Left cardiac atrium (tissue), 4 donors: ENCODE results near the gene SCUBE2. TPM values are rescaled to one million over a fixed set of nuclear protein-coding genes. Genes with fewer than 3 reads are reported as not detected.
"Not testable (repeated sequence)": the region's sequence is repeated elsewhere in the genome, so short reads cannot be mapped to it uniquely, and the experiment has no call there.

Experiments used
- ATAC-seq, 2 donors: fragments of 200-7000 bp; cut with Tn5 transposase; one replicate each; pipeline ENCODE4 v1.9.1; 2020; ENCODE audit warnings: mild to moderate bottlenecking in 2 of 2, moderate library complexity in 2 of 2
- DNase-seq: peaks from one replicate; pipeline ENCODE4 v3.0.0-alpha.2; 2020
- intact Hi-C, 2 donors: fragments of 100-400 bp; cut with DNase I; formaldehyde crosslinking; loops; one replicate each; pipeline versions ENCODE4 v1.14.1 to v1.15.1; 2022 to 2023
- total RNA-seq, 2 donors: library from RNA; stranded (reverse); fragmentation: NEBNext Ultra II Directional; extraction: Animal tissue kit (Norgen Biotek cat#: 25700); gene quantifications; one replicate each; pipeline ENCODE4 v1.2.1, GENCODE V29; 2021
- donor health status: DM: no; HTN: yes; CAD: no.
- donor health status: DM: no; HTN: yes; CAD: no; lungs with severe emphysema.
- donor health status: DM: yes; HTN: yes; CAD: no.
- donor health status: Dilated cardiomyopathy.

The SCUBE2 gene
- total RNA-seq, 2 donors from 2014 or later: 2.0 to 4.4 TPM

DNA sequence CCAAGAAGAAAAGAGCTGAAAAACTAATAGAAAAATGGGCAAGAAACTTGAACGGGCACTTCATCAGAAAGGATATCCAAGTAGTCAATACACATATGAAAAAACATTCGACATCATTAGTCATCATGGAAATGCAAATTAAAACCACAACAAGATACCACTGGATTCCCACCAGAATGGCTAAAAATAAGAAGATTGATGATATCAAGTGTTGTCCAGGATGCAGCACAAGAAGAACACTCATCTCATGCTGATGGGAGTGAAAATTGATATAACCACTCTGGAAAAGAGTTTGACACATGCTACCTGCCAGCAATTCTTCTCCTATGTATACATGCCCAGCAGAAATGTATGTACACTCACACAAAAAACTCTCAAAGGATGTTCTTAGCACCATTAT lies 26.9 kb upstream of the SCUBE2 start:
- intact Hi-C loops: no loop called here

DNA sequence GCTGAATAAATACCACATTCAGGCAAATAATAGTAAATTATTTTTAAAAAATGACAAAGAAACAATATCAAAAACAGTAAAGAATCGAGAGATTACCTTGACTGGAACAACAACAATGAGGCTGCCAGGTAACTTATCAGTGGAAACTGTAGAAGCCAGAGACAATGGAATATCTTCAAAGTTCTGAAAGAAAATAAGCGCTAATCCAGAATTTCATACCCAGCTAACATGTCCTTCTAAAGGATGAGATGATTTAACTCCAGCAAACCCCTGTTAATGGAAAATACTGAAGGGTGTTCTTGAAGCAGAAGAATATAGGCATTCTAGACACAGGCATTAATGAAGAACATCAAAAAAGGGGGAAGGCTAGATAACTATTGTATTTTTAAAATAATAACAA lies 20.7 kb upstream of the SCUBE2 start:
- ATAC-seq (no peak), DNase-seq (no peak)
- intact Hi-C loops: no loop called here

More for the DNA sequence above, 26.9 kb upstream of the SCUBE2 start:
- ATAC-seq (no peak), DNase-seq (no peak)

DNA sequence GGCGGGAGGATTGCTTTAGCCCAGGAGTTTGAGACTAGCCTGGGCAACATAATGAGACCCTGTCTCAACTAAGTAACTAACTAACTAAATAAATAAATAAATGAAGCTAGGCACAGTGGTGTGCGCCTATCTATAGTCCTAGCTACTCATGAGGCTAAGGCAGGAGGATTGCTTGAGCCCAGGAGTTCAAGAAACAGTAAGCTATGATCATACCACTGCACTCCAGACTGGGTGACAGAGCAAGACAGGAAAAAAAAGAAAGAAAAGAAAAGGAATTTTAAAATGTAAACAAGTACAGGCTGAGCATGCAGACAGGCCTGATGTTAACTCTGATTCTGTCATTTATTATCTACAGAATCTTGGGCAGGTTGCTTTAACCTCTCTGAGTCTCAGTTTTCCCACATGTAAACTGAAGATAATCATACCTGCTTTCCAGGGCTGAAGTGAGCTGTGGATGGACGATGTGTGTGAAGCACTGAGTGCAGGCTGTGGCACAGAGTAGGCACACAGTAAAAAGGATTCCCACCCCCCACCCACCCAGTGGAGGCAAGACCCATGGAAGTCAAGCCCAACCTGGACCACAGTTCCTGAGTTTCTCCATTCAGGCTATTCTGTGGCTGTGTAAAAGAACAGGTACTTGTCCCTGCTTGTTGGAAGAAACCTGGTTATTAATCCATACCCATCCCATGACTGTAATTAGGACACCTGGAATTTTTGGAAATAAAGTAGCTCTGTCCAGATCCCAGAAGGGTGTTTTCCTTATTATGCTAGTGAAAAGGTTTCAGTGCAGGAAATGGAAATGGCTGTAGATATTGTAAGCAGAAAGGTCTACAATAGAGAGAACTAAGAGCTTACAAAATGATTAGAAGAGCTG lies 18.7 kb upstream of the SCUBE2 start:
- no peak for DNase-seq
- ATAC-seq: no peak
- intact Hi-C loops: no loop called here

DNA sequence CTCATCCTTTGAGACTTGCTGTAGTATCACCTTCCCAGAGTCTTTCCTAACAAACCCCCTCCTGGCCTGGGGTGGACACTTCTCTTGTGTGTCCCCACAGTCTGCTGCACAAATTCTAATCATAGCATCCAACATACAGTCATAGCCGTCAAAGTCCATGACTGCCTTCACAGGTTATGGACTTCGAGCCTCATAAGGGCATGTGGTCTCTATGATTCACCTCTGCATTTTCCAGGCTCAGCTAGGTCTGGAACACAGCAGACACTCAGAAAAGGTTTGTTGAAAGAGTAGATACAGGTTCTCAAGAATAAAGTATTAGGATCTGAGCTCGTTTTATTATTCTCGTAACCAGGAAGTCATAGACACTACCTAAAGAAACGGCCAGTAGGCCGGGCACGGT lies 13.2 kb upstream of the SCUBE2 start:
- no peak for ATAC-seq
- intact Hi-C loops: no loop called here
- DNase-seq: no peak

DNA sequence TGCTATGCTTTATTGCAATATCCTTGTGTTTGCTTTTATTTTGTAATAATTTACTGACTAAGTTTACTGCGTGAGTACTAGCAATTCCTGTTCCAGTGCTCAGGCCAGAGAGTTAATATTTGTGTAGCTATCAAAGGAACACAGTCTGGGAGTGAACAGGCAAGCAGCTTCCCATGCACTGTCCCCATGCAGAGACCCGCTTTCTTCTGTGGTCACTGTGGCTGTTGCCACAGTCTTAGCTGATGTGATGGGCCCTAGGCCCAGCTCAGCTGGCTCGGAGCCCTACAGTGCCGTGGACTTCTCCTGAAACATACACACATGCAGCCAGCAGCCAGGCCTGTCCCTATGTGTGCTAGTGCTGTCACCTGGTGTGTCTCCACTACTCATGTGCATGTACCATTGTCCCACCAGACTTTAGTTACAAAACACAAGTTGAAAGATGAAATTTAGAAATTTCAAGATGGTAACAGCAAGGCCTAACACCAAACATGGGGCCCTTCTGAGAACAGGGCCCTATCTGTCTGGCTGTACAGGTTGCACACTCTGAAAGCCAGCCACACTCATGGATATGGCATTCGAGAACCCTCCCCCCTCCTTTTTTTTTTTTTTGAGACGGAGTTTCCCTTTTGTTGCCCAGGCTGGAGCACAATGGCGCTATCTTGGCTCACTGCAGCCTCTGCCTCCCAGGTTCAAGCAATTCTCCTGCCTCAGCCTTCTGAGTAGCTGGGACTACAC lies 12.3 kb upstream of the SCUBE2 start:
- intact Hi-C loops: no loop called here
- ATAC-seq (no peak), DNase-seq (no peak)

DNA sequence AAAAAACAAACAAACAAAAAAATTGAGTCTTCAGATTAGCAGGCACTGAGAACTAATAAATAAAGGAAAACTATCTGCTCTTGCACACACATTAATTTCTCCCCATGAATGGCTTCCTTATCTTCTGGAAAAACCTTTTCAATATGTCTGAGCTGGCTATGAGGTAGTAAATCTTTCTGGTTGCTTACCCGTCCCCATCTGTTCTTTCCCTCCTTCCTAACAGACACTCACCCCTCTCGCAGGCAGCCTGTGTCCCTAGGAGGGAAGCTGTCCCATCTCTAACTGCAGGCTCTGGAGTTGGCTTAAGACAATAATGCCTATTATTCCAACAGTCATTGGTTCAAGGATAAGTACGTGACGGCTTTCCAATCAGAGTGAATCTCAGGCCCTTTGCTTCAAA lies 8.2 kb upstream of the SCUBE2 start:
- intact Hi-C loops: no loop called here
- no peak for ATAC-seq
- DNase-seq: no peak

DNA sequence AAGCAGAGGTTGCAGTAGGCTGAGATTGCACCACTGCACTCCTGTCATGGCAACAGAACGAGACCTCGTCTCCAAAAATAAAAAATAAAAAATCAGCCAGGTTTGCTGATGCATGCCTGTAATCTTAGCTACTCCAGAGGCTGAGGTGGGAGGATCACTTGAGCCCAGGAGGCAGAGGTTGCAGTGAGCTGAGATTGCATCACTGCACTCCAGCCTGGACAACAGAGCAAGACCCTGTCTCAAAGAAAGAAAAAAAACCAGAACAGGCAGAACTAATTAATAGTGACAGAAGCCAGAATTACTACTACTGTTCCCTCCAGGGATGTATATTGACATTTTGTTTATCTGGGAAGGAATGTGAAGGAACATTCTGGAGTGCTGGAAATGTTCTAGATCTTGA lies 7.1 kb upstream of the SCUBE2 start:
- intact Hi-C loops, DNase-seq, ATAC-seq: not testable (repeated sequence)

DNA sequence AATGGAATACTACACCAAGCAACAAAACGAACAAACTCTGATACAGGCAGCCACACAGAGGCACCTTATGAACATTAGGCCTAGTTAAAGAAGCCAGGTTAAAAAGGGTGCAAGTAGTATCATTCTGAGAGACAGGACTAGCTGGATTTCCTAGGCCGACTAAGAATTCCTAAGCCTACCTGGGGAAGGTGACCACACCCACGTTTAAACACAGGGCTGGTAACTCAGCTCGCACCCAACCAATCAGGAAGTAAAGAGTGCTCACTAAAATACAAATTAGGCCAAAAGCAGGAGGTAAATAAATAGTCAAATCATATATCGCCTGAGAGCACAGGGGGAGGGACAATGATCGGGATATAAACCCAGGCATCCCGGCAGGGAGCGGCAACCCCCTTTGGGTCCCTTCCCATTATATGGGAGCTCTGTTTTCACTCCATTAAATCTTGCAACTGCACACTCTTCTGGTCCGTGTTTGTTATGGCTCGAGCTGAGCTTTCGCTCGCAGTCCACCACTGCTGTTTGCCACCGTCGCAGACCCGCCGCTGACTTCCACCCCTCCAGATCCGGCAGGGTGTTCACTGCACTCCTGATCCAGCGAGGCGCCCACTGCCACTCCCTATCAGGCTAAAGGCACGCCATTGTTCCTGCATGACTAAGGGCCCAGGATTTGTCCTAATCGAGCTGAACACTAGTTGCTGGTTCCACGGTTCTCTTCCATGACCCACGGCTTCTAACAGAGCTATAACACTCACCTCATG lies 6.0 kb upstream of the SCUBE2 start:
- intact Hi-C loops, ATAC-seq, DNase-seq: not testable (repeated sequence)

DNA sequence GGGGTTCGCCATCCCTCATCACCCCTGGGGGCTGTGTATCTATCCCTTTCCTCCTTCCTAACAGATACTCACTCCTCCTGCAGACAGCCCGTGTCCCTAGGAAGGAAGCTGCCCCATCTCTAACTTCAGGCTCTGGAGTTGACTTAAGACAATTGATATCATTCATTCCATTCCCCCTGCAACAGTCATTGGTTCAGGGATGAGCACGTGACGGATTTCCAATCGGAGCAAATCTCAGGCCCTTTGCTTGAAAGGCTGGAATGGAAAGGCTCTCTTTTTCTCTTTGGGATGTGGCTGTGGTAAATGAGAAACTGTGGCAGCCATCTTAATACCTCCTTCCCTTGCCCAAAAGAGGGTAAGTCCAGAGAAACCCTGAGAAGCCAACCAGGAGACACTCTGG lies 5.0 kb upstream of the SCUBE2 start:
- no peak for DNase-seq
- intact Hi-C loops: no loop called here
- no peak for ATAC-seq

DNA sequence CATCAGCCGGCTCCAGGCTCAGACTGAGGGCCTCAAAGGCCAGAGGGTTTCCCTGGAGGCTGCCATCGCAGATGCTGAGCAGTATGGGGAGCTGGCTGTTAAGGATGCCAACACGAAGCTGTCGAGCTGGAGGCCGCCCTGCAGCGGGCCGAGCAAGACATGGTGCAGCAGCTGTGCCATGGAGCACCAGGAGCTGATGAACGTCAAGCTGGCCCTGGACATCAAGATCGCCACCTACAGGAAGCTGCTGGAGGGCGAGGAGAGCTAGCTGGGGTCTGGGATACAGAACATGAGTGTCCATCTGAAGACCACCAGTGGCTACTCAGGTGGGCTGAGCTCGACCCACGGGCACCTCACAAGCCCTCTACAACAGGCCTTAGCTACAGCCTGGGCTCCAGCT lies 4.0 kb upstream of the SCUBE2 start:
- ATAC-seq (no peak), DNase-seq (no peak)
- intact Hi-C loops: no loop called here

DNA sequence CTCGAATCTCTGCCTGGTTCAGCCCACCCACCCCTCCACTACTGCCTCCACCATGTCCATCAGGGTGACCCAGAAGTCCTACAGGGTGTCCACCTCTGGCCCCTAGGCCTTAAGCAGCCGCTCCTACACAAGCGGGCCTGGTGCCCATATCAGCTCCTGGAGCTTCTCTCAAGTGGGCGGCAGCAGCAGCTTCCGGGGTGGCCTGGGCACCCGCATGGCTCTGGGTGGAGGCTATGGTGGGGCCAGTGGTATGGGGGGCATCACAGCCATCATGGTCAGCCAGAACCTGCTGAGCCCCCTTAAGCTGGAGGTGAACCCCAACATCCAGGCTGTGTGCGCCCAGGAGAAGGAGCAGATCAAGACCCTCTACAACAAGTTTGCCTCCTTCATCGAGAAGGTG lies 3.0 kb upstream of the SCUBE2 start:
- ATAC-seq: no peak
- no peak for DNase-seq
- intact Hi-C loops: no loop called here

DNA sequence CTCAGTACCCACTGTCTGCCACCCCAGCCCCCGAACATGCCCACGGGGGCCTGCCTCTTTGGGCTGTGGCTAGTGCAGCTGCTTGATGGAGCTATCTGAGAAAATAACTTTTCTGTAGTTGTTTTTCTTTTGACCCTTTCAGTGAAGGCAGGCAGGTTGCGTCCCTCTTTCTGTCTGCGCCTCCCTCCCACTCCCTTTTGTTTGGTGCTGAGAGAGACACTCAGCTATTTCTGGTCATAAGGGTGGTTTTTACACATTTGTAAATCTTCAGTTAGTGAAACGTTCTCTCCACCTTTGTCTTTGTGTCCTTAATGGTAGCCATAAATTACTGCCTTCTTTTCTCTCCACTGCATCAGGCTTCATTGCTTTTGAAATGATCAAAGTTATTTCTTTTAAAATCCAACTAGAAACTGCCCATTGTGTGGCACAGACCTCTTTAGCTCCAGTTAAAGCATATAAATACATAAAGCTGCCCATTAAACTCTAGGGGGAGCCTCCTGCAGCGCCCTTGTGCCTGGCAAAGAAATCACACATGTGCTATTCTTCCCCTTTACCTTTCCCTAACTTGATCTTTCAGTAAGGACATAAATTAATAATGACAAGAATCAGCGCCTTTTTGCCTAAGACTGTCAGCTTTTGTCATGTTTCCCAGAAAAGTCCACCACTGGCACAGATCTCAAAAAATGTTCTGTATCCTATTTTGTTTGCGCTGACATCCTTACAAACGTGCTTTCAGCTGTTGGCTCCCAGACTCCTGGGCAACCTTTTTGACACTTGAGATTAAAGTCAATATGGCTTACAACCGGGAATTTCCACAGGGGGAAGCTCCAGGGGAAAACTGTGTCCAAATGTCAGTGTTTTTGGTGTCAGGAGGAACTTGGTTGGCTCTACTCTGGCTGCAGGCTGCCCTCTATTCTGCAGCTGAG lies 1.7 kb upstream of the SCUBE2 start:
- intact Hi-C loops: no loop called here
- ATAC-seq (no peak), DNase-seq (no peak)

DNA sequence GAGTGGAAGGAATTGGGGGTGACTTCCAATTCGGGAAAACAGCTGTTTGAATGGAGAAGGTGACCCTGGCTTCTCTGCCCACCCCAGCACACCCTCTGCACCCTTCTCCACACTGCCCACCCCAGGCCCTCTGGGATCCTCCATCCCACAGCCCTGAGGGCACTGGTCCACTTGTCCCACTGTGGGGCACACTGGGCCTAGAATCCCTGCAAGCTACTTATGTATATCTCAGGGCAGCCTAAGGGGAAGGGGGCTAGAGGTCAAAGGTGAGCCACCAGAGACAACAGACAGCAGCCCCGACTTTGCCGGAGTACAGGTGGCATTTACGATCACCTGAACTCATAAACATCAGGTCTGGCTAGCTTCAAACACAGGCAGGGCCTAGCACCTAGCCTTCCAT lies 673 bp upstream of the SCUBE2 start:
- no peak for ATAC-seq
- no peak for DNase-seq
- intact Hi-C loops: no loop called here

DNA sequence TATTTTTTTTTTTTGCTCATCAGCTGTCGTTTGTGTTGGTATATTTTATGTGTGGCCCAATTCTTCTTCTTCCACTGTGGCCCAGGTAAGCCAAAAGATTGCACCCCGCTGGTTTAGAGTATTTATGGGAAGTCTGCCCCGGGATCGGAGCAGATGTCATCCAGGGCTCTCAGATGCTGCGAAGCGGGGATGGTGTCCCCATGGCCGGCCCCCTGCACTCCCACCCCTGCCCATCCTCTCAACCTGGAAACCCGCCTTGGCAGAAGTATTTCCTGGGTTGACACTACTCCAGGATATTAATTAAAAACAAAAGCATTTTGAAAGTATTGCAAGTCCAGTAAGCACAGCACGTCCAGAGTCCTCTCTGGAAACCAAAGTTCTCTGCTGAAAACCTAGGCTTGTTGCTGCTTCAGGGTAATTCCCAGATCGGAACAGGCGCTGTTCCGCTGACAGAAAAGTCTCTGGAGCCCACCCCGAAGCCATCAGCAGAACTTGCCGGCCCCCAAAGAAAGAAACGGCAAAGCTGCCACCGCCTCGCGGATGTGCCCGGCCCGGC lies 833 bp downstream of the SCUBE2 start:
- intact Hi-C loops: no loop called here
- DNase-seq (no peak), ATAC-seq (no peak)

DNA sequence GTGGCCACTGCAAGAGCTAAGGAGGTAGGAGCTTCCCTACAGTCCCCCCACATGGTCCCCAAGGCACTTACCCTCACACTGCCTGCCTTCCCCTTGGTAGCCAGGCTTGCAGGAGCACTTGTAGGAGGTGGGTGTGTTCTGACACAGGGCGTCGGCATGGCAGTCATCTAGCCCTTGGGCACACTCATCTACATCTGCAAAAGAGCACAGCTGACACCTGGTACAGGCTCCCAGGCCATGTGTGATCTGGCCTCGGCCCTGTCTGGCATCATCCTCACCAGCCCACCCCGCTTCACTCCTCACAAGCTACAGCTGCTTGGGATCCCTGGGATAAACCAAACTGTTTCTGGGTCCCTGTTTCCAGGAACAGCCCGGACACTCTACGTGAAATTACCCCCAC lies 1.8 kb downstream of the SCUBE2 start:
- DNase-seq (no peak), ATAC-seq (no peak)
- intact Hi-C loops: no loop called here

DNA sequence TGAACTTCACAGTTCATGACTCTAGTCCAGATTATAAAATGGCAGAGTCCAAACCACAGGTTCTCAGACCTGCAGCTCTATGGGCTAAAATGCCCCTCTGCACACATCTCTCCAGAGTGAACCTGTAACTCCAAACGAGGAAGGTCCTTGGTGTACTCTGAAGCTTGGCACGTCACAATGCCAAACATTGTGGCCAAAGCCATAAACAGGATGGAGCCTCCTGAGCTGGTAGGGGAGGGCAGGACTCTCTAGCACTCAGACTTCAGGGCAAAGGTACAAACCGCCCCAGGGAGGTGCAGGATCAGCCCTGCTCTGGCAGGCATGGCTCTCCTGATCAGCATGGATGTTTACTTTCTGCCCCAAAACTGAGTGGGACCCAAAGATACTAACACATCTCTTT lies 2.3 kb downstream of the SCUBE2 start:
- DNase-seq (no peak), ATAC-seq (no peak)
- intact Hi-C loops: no loop called here

DNA sequence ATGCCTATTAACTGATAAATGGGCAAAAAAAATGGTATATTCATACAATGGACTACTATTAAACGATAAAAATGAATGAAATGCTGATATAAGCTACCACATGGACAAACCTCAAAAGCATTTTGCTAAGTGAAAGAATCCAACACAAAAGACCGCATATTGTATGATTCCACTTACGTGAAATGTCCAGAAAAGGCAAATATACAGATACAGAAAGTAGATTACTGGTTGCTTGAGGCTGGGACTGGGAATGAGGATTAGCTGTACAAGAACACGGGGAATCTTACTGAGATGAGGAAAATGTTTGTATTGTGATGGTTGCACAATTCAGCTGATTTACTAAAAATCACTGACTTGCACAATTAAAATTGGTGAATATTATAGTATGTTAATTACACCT lies 8.8 kb downstream of the SCUBE2 start:
- intact Hi-C loops: no loop called here
- no peak for ATAC-seq
- DNase-seq: no peak

DNA sequence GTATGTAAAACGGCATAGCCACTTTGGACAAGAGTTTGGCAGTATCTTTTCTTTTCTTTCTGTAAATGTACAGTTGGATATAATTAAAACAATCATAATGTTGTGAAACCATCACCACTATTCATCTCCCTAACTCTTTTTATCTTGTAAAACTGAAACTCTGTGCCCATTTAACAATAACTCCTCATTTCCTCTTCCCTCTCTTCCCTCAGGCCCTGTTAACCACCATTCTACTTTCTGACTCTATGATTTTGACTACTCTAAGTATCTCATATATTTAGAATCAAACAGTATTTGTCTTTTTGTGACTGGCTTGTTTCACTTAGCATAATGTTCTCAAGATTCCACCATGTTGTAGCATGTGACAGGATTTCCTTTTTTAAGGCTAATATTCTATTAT lies 10.2 kb downstream of the SCUBE2 start:
- DNase-seq (no peak), ATAC-seq (no peak)
- intact Hi-C loops: no loop called here
